Stimulated activated CD8-positive, alpha-beta memory T cell treated with anti-CD3 and anti-CD28 coated beads, Interleukin-15, amount 100 ng/mL, for 1 hour (primary cell): ENCODE data around the gene POLR3H.

Experiments
- DNase-seq: peaks from one replicate; pipeline ENCODE4 v3.0.0-alpha.2; 2020; ENCODE audit warnings: low read depth

POLR3H gene

GRCh38 chr22:41481925-41482318 is 62.3 kb downstream of the POLR3H start:
- no peak for DNase-seq

DNA sequence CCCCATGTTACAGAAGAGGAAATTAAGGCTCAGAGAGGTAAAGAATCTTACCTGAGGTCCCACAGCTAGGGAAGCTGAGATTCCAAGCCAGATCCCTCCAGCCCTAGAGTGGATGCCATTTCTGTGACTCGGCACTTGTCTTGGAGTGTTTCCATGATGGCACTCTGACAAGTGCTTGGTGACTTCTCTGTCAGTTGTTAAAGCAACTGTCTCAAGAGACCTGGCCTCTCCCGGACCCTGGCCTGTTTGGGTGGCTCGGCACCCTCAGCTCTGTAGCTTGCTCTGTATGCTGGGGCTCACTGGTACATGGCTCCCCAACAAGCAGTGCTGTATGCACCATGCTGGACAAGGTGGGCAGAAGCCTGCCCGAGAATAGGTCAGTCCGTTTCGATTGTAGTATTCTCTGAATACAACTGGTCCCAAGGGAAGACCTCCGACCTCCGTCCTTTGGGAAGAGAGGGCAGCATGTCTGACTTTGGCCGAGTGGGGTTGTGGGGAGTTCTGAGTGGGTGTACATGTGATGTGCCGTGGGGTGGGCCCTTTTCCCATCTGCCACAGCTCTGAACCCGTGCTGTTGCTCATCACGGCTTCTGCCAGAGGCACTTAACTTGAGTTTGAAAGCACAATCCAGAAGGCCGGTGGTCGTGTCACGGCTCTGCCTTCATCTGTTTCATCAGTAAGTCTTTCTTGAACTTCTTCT is 63.0 kb downstream of the POLR3H start:
- no peak for DNase-seq

- no peak for DNase-seq
Measured at GRCh38 chr22:41480397-41480735, 63.9 kb downstream of the POLR3H start.

DNA sequence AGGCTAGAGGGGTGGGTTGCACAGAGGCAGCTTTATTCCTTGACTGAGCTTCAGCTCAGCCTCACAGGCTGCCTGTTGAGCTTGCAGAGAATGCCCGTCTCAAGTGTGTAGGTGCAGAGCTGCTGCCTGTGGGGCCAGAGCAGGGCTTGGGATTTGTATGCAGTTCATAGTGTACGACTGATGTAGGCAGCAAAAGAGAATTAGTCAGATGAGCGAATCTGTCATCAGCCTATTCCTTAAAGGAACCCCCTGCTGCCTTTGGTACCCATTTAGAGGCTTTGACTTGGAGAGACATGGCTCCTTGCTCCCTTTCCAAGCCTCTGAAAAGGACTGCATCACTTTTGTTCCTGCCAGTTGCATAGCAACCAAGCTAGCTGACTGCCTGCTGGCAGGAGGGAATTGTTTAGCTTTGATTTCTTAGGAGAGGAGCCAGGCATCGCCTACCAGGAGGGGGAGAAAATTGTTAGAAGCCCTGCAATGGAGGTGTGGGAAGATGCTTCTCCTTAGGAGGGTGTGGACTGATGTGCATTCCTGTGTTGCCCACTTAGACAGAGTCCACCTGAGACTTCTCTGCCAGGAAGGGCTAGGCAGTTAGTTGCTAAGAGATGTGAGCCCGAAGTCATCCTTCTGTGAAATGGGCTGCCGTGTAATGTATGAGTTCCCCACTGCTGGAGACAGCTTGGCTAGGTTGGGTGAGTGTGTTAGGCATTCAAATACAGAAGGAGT is 64.4 kb downstream of the POLR3H start:
- no peak for DNase-seq

GRCh38 chr22:41478891-41479521 is 65.3 kb downstream of the POLR3H start:
- DNase-seq = no peak

GRCh38 chr22:41478473-41478872 is 65.8 kb downstream of the POLR3H start:
- DNase-seq = no peak
